ENCODE data around the gene PPM1M.
A peak's percentile ranks its signal among the peaks of the same experiment; 100 is the strongest.

The PPM1M gene

DNA sequence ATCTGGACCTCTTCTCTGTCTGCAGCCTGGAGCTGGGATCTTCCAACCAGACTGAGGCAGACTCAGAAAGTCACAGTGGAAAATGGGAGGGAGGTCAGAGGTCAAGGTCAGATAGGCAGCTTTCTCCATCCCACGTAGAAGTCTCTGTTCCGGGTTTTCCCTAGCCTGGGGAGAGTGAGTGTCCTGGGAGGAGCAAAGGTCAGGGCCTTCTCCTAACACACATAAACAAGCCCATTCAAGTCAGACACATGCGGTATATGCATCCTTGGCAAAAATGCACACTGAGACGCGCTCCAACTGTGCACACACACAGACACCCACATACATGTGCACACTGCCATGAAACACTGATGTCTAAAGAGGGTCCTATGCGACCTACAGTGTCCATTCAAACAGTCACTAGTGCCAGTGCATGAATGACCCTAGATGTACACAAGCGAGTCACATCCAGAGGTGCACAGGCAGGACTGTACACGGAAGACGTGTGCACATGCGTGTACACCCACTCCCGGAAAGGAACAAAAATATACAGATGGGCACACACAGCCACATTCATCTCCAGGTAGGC, 7.3 kb upstream of the PPM1M start:
- DNase-seq = no peak
- Histone ChIP-seq H3K27me3 (replicated peaks; ENCODE audit: control insufficient read depth, insufficient read depth, low read length, poor library complexity, severe bottlenecking) (no peaks in the 10 kb centered on the region), H3K27ac (ENCODE audit: insufficient read depth, low read length, poor library complexity, severe bottlenecking) (peak overlapping the region; percentile 95), H3K36me3 (ENCODE audit: control insufficient read depth, insufficient read depth, low read length) (peaks cover 14% of the 10 kb centered on the region), H3K4me3 (ENCODE audit: insufficient read depth, low read depth, low read length, poor library complexity, severe bottlenecking) (peak overlapping the region; percentile 89), H3K9me3 (ENCODE audit: control insufficient read depth, low read length) (no peaks in the 10 kb centered on the region), H3K4me1 (ENCODE audit: control insufficient read depth, insufficient read depth, low read length, poor library complexity, severe bottlenecking) (peaks cover 46% of the 10 kb centered on the region)

DNA sequence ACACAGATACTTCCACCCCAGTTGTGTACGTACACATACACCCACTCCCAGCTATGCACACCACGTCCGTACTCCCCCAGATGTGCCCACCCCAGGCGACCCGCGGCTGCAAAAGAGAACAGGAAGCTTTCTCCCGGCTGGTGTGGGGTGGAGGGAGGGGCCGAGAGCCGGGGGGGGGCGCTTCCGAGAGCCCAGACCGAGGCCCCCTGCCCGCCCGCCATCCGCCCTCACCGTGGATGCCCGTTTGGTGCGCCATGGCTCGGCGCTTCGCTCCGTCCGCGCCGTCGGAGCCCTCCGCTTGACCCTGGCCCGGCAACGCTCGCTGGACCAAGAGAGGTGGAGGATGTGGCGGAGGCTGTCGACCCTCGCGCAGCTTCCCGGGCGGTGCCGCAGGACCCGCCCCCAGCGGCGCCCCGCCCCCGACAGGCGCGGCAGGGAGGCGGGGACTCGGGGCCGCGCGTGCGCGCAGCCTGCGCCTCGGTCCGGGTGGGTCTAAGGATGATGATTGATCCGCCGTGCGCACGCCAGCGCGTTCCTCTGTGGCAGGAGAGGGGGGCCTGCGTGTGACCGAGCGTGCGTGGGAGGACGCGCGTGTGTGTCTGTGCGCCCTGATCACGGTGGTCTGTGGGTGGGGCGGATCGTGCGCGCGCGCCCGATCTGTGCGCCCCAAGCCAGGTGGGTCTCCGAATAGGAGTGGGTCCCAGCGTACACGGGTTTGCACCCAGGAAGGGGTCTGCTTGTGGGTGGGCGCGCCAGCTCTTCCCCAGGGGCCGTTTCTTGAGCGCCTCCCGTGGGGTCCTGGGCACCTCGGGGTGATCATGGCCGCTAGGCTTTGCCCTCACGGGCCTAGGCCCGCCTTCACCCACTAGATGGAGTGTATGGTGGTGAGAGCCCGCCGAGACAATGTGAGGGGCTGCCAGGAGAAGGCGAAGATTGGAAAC, 6.5 kb upstream of the PPM1M start, which contains the start of gene TWF2:
TSS of gene TWF2 (minus strand) at position 398 of the 941 bp plus-strand sequence. CDS start at position 256, 142 bp downstream.
- DNase-seq = peak; percentile 78 to 81 (median 78)
- Histone ChIP-seq H3K27me3 (replicated peaks; ENCODE audit: control insufficient read depth, insufficient read depth, low read length, poor library complexity, severe bottlenecking) (no peaks in the 10 kb centered on the region), H3K4me1 (ENCODE audit: control insufficient read depth, insufficient read depth, low read length, poor library complexity, severe bottlenecking) (peaks cover 52% of the 10 kb centered on the region), H3K36me3 (ENCODE audit: control insufficient read depth, insufficient read depth, low read length) (peaks cover 11% of the 10 kb centered on the region), H3K4me3 (ENCODE audit: insufficient read depth, low read depth, low read length, poor library complexity, severe bottlenecking) (peak within 1 kb of the TSS; percentile 89), H3K27ac (ENCODE audit: insufficient read depth, low read length, poor library complexity, severe bottlenecking) (peak within 1 kb of the TSS; percentile 95), H3K9me3 (ENCODE audit: control insufficient read depth, low read length) (no peaks in the 10 kb centered on the region)

DNA sequence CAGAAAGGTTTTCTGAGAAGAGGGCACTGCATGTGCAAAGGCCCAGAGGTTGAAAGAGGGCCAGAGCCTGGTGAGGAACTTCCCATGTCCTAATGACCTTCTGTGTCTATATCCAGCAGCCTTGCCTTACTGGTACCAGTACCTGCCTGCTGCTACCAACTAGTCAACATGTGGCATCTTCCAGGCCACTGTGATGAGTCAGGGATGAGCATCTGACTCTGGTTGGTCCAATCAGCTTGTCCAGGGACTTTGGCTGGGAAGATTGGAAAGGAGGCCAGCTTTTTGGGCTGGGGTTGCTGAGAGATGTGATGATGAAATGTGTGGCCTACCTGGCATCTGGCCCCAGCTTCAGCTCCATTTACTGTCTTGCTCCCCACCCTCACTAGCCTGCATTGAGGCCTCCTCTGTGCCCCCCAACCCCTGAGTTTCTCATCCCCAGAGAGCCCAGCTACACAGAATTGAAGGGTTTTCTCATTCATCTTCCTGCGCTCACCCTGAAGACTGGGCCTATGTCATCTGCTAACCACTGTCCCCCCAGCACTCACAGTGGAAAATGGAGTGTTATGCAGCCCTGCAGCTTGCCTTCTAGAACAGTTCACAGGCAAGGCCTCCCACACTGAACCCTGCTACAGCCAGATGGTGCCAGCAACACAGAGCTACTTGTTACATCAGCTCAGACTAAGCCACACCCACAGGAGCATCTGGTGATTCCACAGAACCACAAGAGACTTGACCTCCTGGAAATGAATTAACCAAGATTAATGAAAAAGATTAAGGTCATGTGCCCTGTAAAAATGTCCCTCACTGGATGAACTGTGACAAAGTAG, 5.3 kb upstream of the PPM1M start:
- H3K4me1 ChIP-seq (ENCODE audit: control insufficient read depth, insufficient read depth, low read length, poor library complexity, severe bottlenecking) = peaks cover 62% of the 10 kb centered on the region
- H3K36me3 ChIP-seq (ENCODE audit: control insufficient read depth, insufficient read depth, low read length) = no peaks in the 10 kb centered on the region
- peak overlapping the region; percentile 89 for H3K4me3 ChIP-seq (ENCODE audit: insufficient read depth, low read depth, low read length, poor library complexity, severe bottlenecking)
- no peaks in the 10 kb centered on the region for H3K9me3 ChIP-seq (ENCODE audit: control insufficient read depth, low read length)
- H3K27me3 ChIP-seq (replicated peaks; ENCODE audit: control insufficient read depth, insufficient read depth, low read length, poor library complexity, severe bottlenecking) = no peaks in the 10 kb centered on the region
- DNase-seq = peak in 1 of 3 donors; percentile 37
- H3K27ac ChIP-seq (ENCODE audit: insufficient read depth, low read length, poor library complexity, severe bottlenecking) = peak overlapping the region; percentile 95

DNA sequence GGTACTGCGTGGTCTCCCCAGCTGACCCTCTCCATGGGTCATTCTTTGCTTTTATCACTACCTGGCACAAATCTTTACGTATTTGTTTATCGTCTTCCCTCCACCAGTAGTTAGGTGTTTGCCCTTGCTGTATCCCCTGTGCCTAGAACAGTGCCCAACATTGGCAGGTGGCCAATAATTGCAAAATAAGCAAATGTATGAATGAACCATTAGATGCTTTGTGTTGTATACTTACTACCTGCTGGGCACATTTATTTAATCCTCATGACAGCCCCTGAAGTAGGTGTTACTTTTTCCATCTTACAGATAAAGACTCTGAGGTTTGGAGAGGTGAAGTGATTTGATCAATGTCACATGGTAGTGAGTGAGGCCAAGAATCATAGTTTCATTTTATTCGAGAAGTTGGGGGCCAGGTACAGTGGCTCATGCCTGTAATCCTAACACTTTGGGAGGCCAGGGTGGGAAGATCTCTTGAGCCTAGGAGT, 4.6 kb upstream of the PPM1M start:
- Histone ChIP-seq H3K4me3 (ENCODE audit: insufficient read depth, low read depth, low read length, poor library complexity, severe bottlenecking) (no peak overlapping the region), H3K27ac (ENCODE audit: insufficient read depth, low read length, poor library complexity, severe bottlenecking) (peak overlapping the region; percentile 95), H3K9me3 (ENCODE audit: control insufficient read depth, low read length) (no peaks in the 10 kb centered on the region), H3K36me3 (ENCODE audit: control insufficient read depth, insufficient read depth, low read length) (no peaks in the 10 kb centered on the region), H3K27me3 (replicated peaks; ENCODE audit: control insufficient read depth, insufficient read depth, low read length, poor library complexity, severe bottlenecking) (no peaks in the 10 kb centered on the region), H3K4me1 (ENCODE audit: control insufficient read depth, insufficient read depth, low read length, poor library complexity, severe bottlenecking) (peaks cover 61% of the 10 kb centered on the region)
- DNase-seq = no peak

DNA sequence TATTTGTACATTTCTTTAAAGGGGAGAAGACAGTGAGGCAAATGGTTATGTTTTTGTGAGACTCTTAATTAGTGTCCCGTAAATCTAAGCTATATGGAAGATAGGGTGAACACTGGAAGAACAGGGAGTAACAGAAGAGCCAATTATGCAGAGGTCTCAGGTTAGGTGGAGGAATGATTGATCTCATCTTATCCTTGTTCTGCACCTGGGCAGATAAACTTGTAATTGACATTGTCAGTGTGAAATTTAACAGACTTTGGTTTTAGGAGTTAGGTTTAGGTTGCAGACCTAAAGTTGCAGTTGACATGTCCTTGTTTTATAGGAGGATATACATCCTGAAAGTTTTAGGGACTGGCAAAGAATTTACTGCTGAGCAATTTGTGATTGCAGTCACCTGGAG, 3.5 kb upstream of the PPM1M start:
- Histone ChIP-seq H3K4me1 (ENCODE audit: control insufficient read depth, insufficient read depth, low read length, poor library complexity, severe bottlenecking) (peaks cover 64% of the 10 kb centered on the region), H3K27me3 (replicated peaks; ENCODE audit: control insufficient read depth, insufficient read depth, low read length, poor library complexity, severe bottlenecking) (no peaks in the 10 kb centered on the region), H3K36me3 (ENCODE audit: control insufficient read depth, insufficient read depth, low read length) (no peaks in the 10 kb centered on the region), H3K9me3 (ENCODE audit: control insufficient read depth, low read length) (no peaks in the 10 kb centered on the region), H3K4me3 (ENCODE audit: insufficient read depth, low read depth, low read length, poor library complexity, severe bottlenecking) (no peak overlapping the region), H3K27ac (ENCODE audit: insufficient read depth, low read length, poor library complexity, severe bottlenecking) (peak overlapping the region; percentile 16)
- DNase-seq = no peak

DNA sequence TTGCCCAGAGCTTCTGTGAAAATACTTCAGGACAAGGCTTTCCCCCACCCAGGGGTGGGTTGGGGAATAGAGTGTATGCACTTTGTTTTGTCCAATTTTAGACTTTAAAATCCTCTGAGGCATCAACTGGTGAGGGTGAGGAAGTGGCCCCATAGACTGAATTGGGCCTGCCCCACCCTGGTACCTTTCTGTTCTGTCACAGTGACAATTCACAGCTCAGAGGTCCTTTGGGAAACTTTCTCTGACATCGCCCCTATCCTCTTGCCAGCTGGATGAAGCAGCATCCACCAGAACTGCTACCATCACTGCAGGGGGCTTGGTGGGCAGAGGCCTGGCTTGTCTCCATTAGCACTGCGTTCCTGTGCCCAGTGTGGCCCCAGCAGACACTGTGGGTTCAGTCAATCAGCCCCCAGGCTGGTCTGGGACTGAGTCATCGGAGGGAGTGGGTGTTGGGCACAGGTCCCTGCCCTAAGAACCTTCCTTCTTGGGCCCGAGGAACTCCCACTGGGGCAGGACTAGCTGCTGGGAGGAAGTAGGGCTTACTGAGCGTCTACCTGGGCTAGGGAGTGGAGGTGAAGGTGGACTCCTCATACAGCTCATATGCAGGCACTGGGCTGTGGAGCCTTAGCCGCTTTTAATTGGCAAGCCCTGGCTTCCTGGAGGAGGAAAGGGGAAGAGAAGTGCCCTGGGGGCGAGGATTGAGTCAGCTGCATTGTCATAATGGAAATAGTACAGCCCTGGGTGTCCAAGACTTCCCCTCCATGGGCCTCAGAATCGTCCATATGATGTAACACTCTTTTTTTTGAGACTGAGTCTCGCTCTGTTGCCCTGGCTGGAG, 1.5 kb upstream of the PPM1M start:
- DNase-seq = peak in 1 of 3 donors; percentile 27

DNA sequence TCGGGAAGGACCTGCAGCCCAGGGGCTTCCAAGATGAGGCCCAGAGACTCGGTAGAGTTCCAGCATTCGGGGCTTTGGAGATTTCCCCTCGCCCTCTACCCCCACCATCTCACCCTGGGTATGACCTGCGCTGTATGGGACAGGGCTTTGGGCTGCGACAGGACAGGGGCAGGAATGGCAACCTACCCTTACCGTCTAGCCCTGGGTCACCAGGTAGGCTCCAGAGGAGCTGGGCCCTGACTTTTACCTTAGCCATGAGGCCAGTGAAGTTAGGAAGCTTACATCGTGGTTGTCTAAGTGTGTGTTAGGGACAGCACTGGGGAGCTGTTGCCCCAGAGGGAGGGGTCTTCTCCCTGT, 683 bp downstream of the PPM1M start:
- Histone ChIP-seq H3K4me3 (ENCODE audit: insufficient read depth, low read depth, low read length, poor library complexity, severe bottlenecking) (peak overlapping the region; percentile 56), H3K4me1 (ENCODE audit: control insufficient read depth, insufficient read depth, low read length, poor library complexity, severe bottlenecking) (peaks cover 64% of the 10 kb centered on the region), H3K9me3 (ENCODE audit: control insufficient read depth, low read length) (no peaks in the 10 kb centered on the region), H3K36me3 (ENCODE audit: control insufficient read depth, insufficient read depth, low read length) (peaks cover 21% of the 10 kb centered on the region), H3K27ac (ENCODE audit: insufficient read depth, low read length, poor library complexity, severe bottlenecking) (peak overlapping the region; percentile 92), H3K27me3 (replicated peaks; ENCODE audit: control insufficient read depth, insufficient read depth, low read length, poor library complexity, severe bottlenecking) (no peaks in the 10 kb centered on the region)
- DNase-seq = no peak

More for the DNA sequence above, 1.5 kb upstream of the PPM1M start:
- peaks cover 10% of the 10 kb centered on the region for H3K36me3 ChIP-seq (ENCODE audit: control insufficient read depth, insufficient read depth, low read length)
- H3K9me3 ChIP-seq (ENCODE audit: control insufficient read depth, low read length) = no peaks in the 10 kb centered on the region
- H3K27me3 ChIP-seq (replicated peaks; ENCODE audit: control insufficient read depth, insufficient read depth, low read length, poor library complexity, severe bottlenecking) = no peaks in the 10 kb centered on the region
- peak overlapping the region; percentile 85 for H3K27ac ChIP-seq (ENCODE audit: insufficient read depth, low read length, poor library complexity, severe bottlenecking)
- H3K4me1 ChIP-seq (ENCODE audit: control insufficient read depth, insufficient read depth, low read length, poor library complexity, severe bottlenecking) = peaks cover 66% of the 10 kb centered on the region
- no peak overlapping the region for H3K4me3 ChIP-seq (ENCODE audit: insufficient read depth, low read depth, low read length, poor library complexity, severe bottlenecking)

DNA sequence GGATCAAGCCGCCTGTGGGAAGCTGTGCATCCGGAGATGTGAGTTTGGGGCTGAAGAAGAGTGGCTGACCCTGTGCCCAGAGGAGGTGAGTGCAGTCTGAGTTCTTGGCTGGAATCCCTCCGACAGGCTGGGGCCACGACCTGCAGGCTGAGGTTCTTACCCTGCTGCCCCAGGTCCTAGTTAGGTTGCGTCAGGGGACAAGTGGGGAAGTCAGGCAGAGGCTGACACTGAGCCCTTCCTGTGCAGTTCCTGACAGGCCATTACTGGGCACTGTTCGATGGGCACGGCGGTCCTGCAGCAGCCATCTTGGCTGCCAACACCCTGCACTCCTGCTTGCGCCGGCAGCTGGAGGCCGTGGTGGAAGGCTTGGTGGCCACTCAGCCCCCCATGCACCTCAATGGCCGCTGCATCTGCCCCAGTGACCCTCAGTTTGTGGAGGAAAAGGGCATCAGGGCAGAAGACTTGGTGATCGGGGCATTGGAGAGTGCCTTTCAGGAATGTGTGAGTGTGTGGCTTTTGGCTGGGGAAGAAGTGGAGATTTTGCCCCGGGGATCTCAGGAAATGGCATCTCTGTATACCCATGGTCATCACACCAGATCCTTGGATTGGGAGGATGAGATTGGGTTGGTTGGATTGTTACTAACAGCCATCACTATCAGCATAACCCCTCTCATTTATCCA, 1.3 kb downstream of the PPM1M start:
- Histone ChIP-seq H3K9me3 (ENCODE audit: control insufficient read depth, low read length) (no peaks in the 10 kb centered on the region), H3K4me1 (ENCODE audit: control insufficient read depth, insufficient read depth, low read length, poor library complexity, severe bottlenecking) (peaks cover 65% of the 10 kb centered on the region), H3K4me3 (ENCODE audit: insufficient read depth, low read depth, low read length, poor library complexity, severe bottlenecking) (peak overlapping the region; percentile 56), H3K27ac (ENCODE audit: insufficient read depth, low read length, poor library complexity, severe bottlenecking) (peak overlapping the region; percentile 92), H3K27me3 (replicated peaks; ENCODE audit: control insufficient read depth, insufficient read depth, low read length, poor library complexity, severe bottlenecking) (no peaks in the 10 kb centered on the region), H3K36me3 (ENCODE audit: control insufficient read depth, insufficient read depth, low read length) (peaks cover 22% of the 10 kb centered on the region)
- no peak for DNase-seq
